Esophagus muscularis mucosa (tissue), 4 donors: ENCODE results near the gene TRIM62.

Source experiments
- EP300 ChIP-seq: sonication (generic); formaldehyde crosslinking; IDR thresholded peaks from one replicate; pipeline ENCODE4 v1.6.1; 2017; ENCODE audit warnings: antibody characterized with exemption
- POLR2A ChIP-seq: fragments of 450-650 bp; IDR thresholded peaks from one replicate; pipeline ENCODE4 v1.6.1; 2017; ENCODE audit warnings: antibody characterized with exemption, moderate library complexity, mild to moderate bottlenecking, low read depth
- POLR2AphosphoS5 ChIP-seq, 2 donors: sonication (generic); formaldehyde crosslinking; IDR thresholded peaks; one replicate each; pipeline ENCODE4 v1.6.1; 2017; ENCODE audit warnings: antibody characterized with exemption in 2 of 2
- TF ChIP-seq, protein P1 (sequence below), 3 experiments: fragments of 200-600 bp in 2 of 3; fragments of 450-650 bp in 1 of 3; sonication (generic) in 2 of 3; IDR thresholded peaks; one replicate each; pipeline ENCODE4 v1.5.1; 2017 to 2019; ENCODE audit warnings: antibody characterized with exemption in 3 of 3, mild to moderate bottlenecking in 2 of 3, moderate library complexity in 1 of 3

DNA sequence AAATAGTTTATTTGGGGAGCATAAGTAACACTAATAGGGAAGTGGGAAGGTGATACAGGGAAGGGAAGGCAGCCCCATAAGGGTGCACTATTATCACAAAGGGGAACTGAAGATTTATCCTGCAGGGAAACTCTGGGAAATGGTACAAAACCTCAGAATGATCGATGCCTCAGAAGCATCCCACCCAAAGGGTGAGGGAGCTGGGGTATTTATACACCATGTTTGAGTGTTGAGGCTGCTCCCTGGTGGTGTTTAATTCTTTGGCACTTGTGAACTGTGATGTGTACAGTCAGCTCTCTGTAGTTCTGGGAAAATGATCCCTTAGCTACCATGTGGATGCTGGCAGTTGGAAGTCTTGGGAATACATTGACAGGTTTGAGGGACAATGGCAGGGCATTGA lies 5.1 kb upstream of the TRIM62 start:
- TF ChIP-seq, protein P1, sequence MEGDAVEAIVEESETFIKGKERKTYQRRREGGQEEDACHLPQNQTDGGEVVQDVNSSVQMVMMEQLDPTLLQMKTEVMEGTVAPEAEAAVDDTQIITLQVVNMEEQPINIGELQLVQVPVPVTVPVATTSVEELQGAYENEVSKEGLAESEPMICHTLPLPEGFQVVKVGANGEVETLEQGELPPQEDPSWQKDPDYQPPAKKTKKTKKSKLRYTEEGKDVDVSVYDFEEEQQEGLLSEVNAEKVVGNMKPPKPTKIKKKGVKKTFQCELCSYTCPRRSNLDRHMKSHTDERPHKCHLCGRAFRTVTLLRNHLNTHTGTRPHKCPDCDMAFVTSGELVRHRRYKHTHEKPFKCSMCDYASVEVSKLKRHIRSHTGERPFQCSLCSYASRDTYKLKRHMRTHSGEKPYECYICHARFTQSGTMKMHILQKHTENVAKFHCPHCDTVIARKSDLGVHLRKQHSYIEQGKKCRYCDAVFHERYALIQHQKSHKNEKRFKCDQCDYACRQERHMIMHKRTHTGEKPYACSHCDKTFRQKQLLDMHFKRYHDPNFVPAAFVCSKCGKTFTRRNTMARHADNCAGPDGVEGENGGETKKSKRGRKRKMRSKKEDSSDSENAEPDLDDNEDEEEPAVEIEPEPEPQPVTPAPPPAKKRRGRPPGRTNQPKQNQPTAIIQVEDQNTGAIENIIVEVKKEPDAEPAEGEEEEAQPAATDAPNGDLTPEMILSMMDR (IDR thresholded peaks at IDR 0.05) = no peak
- TF ChIP-seq POLR2A (no peak), POLR2AphosphoS5 (IDR thresholded peaks at IDR 0.05) (no peak), EP300 (no peak)
